ENCODE results near the gene ATG4A.

ATG4A gene

GRCh38 chrX:108091264-108091877 lies at the start of gene ATG4A, which contains the start of gene PSMD10:
TSS of gene ATG4A (plus strand) at chrX:108091778. CDS start at chrX:108091827, 49 bp downstream.
TSS of gene PSMD10 (minus strand) at chrX:108091542. CDS start at chrX:108091520, 22 bp downstream.
- TF ChIP-seq CTCF (IDR thresholded peaks at IDR 0.05) = no peak

- TF ChIP-seq CTCF (IDR thresholded peaks at IDR 0.05) = no peak
Measured at GRCh38 chrX:108044554-108045256, 46.9 kb upstream of the ATG4A start, which contains the start of gene VSIG1. TSS of gene VSIG1 (plus strand) at chrX:108045065. CDS start at chrX:108045131, 66 bp downstream.

GRCh38 chrX:108049649-108050048 lies 41.9 kb upstream of the ATG4A start:
- no peak for TF ChIP-seq CTCF (IDR thresholded peaks at IDR 0.05)

GRCh38 chrX:108053218-108053617 lies 38.4 kb upstream of the ATG4A start:
- TF ChIP-seq CTCF (IDR thresholded peaks at IDR 0.05) = no peak

- TF ChIP-seq CTCF (IDR thresholded peaks at IDR 0.05) = no peak
Measured at GRCh38 chrX:108055546-108055945, 36.0 kb upstream of the ATG4A start.

GRCh38 chrX:108059801-108060200 lies 31.8 kb upstream of the ATG4A start:
- no peak for TF ChIP-seq CTCF (IDR thresholded peaks at IDR 0.05)

GRCh38 chrX:108064001-108064400 lies 27.6 kb upstream of the ATG4A start:
- TF ChIP-seq CTCF (IDR thresholded peaks at IDR 0.05) = no peak
